Mucosa of descending colon (tissue), 3 donors: ENCODE results near the gene NUP62. TPM values are rescaled to one million over a fixed set of nuclear protein-coding genes. Genes with fewer than 3 reads are reported as not detected.
A peak's percentile ranks its signal among the peaks of the same experiment; 100 is the strongest.

ENCODE experiments used
- ATAC-seq: fragments of 200-7000 bp; cut with Tn5 transposase; one replicate; pipeline ENCODE4 v1.9.1; 2020; ENCODE audit warnings: mild to moderate bottlenecking, moderate library complexity
- DNase-seq, 3 donors: peaks; one replicate each; pipeline ENCODE4 v3.0.0-alpha.2; 2020
- H3K36me3 ChIP-seq: fragments of 200-600 bp; one replicate; pipeline ENCODE4 v1.8.0; 2021; ENCODE audit warnings: low read depth, mild to moderate bottlenecking
- H3K4me1 ChIP-seq: fragments of 200-600 bp; one replicate; pipeline ENCODE4 v1.8.0; 2021; ENCODE audit warnings: low read depth, mild to moderate bottlenecking
- H3K4me3 ChIP-seq: fragments of 200-600 bp; one replicate; pipeline ENCODE4 v1.8.0; 2021; ENCODE audit warnings: mild to moderate bottlenecking
- H3K9me3 ChIP-seq: fragments of 200-600 bp; one replicate; pipeline ENCODE4 v1.8.0; 2021; ENCODE audit warnings: mild to moderate bottlenecking
- intact Hi-C, 2 donors: fragments of 100-400 bp; cut with DNase I in 1 of 2; cut with micrococcal nuclease in 1 of 2; formaldehyde crosslinking; loops; one replicate each; pipeline versions ENCODE4 v1.11.0 to v1.11.1; 2022; cut with DNase I, micrococcal nuclease
- total RNA-seq, 3 donors: library from RNA; stranded (reverse); fragmentation: NEBNext Ultra II Directional in 2 of 3; extraction: Animal tissue kit (Norgen Biotek cat#: 25700) in 2 of 3; gene quantifications; one replicate each; pipeline versions ENCODE4 v1.2.1 to v1.2.4, GENCODE V29; 2021 to 2023
- TF ChIP-seq, protein P1 (sequence below): fragments of 200-600 bp; IDR thresholded peaks from one replicate; pipeline ENCODE4 v1.8.0; 2022; ENCODE audit warnings: antibody characterized with exemption, mild to moderate bottlenecking
- donor health status: DM: no; HTN: no; CAD: no; lungs with moderate emphysema.
- donor health status: DM: no; HTN: no; CAD: no.
- donor health status: DM: no; HTN: yes; CAD: no.

The NUP62 gene
- total RNA-seq, 3 donors from 2014 or later, result 34.1 to 41.0 (median 40.9) TPM

DNA sequence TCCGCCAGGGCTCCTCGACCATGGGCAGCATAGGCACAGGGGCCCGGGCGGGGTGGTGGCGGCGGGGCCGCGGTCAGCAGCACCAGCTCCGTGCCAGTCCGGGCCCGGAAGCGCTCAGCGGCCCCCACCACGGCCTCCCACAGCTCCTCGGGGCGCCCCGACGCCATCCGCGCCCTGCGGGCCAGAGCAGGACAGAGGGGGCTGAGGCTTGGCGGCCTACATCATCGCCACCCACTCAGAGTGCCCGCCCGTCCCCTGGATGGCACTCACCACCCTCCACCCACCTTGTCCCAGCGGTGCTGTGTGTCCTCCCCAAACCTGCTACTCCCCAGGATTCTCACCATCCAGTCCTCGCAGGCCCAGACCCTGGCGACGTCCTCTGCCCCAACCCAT is 56.2 kb downstream of the NUP62 start:
- TF ChIP-seq, protein P1, sequence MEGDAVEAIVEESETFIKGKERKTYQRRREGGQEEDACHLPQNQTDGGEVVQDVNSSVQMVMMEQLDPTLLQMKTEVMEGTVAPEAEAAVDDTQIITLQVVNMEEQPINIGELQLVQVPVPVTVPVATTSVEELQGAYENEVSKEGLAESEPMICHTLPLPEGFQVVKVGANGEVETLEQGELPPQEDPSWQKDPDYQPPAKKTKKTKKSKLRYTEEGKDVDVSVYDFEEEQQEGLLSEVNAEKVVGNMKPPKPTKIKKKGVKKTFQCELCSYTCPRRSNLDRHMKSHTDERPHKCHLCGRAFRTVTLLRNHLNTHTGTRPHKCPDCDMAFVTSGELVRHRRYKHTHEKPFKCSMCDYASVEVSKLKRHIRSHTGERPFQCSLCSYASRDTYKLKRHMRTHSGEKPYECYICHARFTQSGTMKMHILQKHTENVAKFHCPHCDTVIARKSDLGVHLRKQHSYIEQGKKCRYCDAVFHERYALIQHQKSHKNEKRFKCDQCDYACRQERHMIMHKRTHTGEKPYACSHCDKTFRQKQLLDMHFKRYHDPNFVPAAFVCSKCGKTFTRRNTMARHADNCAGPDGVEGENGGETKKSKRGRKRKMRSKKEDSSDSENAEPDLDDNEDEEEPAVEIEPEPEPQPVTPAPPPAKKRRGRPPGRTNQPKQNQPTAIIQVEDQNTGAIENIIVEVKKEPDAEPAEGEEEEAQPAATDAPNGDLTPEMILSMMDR, result no peak
- ATAC-seq, result no peak
- no peak for DNase-seq
- Histone ChIP-seq H3K4me1 (peaks cover 31% of the 10 kb centered on the region), H3K4me3 (no peak overlapping the region), H3K9me3 (no peaks in the 10 kb centered on the region), H3K36me3 (peaks cover 4% of the 10 kb centered on the region)
- intact Hi-C loops, result no loop called here

DNA sequence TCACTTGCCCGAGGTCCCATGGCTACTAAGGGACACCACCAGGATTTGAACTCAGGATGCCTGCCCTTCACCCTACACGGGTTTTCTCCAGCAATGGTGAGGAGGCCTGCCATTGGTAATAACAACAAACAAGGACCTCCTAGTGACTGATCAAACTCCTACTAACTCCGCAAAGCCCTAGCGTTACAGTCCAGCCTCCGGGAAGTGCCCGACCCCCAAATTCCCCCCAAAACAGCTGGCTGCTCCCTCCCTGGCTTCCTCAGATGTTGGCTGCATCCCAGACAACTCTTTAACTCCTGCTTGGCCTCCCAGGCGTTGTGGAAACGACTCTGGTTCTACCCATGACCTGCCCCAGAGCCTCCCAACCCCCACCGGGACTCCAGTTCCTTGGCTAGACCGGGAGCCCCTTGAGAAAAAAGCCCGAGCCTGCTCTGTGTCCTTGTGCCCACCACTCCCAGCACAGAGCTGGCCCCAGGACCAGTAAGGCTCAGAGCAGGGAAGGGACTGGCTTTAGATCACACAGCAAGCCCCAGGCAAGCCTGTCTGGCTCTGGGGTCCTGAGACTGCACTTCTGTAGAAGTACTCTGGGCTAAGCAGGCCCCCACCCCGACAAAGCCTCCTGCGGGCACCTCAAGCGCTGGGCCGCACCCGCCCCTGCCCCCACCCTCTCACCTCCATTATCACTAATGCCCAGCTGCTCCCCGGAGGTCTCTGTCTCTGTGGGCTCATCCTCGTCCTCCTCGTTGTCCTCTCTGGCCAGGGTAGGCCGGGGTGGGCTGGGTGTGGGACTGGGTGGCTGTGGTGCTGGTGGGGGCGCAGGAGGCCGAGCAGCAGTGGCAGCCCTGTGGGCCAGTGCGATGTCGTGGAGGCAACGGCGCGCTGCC is 56.8 kb downstream of the NUP62 start:
- Histone ChIP-seq H3K4me1 (peaks cover 31% of the 10 kb centered on the region), H3K9me3 (no peaks in the 10 kb centered on the region)
- intact Hi-C loops, result no loop called here

DNA sequence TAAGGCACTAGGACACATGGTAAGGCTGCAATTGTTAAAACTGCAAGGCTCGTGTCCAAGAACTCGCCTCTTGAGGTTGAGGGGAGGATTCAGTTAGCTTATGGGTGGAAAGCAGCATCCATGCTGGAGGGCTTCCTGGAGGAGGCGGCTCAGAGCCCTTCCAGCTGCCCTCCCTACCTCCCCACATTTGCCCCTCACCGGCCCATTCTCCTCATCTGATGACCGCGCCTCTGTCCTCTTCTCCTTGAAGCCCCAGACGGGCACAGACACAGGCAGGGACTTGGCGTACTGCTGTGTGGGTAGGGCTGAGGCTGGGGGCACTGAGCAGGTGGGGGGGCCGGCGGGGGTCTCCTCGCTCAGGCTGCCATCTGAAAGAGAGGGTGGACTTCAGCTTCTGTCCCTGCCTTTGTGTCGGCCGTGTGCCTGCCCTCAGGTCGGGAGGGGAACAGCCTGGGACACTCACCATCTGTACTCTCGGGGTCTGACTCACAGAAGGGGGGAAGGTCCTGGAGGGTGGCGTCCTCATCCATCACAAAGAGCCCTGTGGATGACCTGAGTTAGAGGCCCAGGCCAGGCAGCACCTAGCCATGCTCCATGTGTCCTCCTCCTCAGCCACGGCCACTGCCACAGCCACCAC is 57.8 kb downstream of the NUP62 start:
- Histone ChIP-seq H3K4me3 (no peak overlapping the region), H3K4me1 (peaks cover 35% of the 10 kb centered on the region), H3K36me3 (no peaks in the 10 kb centered on the region), H3K9me3 (no peaks in the 10 kb centered on the region)
- DNase-seq (no peak), ATAC-seq (no peak)
- TF ChIP-seq, protein P1, result no peak
- intact Hi-C loops, result no loop called here

More for the DNA sequence above, 56.8 kb downstream of the NUP62 start:
- DNase-seq, result no peak
- TF ChIP-seq, protein P1, result no peak
- Histone ChIP-seq H3K4me3 (no peak overlapping the region), H3K36me3 (peaks cover 4% of the 10 kb centered on the region)
- no peak for ATAC-seq

DNA sequence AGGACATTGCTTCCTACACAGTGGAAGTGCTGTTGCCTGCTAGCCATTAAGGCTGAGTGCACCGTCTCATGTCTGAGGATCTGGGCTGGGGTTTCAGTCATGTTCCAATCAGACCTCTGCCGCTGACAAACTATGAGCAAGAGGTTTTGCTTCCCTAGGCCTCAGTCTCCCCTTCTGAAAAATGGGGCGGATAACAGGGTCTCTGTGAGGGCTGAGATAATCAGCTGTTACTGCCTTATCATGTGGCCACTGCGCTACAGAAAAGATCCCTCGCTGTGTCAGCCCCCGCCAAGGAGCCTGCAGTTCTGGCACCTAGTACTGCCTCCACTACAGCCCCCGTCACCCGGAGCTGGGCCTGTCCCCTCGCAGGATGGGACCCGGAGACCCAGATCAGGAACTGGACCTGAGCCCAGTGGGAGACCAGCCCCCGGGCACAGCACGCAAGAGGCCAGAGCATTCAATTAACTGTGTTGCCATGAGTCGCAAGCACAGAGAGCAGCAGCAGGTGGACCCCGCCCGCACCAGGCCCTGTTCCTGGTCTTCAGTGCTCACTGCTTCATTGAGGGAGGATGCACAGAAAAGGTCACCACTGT is 58.9 kb downstream of the NUP62 start:
- peak in 2 of 3 donors; percentile 39 to 73 for DNase-seq
- peaks cover 41% of the 10 kb centered on the region for H3K4me1 ChIP-seq
- ATAC-seq, result no peak
- no peaks in the 10 kb centered on the region for H3K9me3 ChIP-seq
- intact Hi-C loops, result no loop called here
- H3K36me3 ChIP-seq, result no peaks in the 10 kb centered on the region
- peak overlapping the region; percentile 9 for H3K4me3 ChIP-seq
- TF ChIP-seq, protein P1, result no peak

DNA sequence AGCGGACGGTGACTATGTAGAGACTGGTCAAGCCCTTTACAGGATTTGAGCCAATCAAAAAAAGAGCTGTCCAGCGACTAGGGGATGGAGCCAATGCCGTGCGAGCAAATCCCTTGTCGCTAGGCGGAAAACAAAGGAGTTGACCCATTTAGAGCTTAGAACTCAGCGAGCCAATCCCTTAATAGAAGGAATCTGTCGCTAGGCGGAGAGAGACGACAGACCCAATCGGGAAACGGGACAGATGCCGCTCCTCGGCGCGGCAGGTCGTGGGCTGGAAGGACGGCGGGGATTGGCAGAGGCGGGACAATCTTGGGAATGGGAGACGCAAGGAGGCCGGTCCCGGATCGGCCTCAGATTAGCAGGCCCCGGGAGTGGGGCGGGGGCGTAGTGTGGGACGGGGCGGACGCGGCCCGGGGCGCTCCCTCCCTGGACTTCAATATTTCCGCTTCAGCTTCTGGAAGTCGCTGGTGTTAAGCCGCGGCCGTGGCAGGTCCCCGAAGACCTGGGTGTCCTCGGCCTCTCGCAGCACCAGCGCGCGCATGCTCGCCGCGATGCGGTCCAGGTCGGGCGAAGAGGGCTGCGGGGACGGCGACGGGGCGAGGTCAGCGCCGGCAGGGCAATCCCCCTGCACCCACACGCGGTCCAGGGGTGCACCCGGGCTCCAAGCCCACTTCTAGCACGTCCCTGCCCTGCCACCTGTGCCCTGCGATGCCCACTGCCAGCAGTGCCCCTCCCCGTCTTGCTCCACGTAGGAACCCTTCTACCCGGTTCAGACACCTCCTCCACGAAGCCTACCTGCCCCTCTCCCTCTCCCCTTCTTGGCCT is 59.6 kb downstream of the NUP62 start:
- H3K36me3 ChIP-seq, result no peaks in the 10 kb centered on the region
- H3K4me3 ChIP-seq, result peak overlapping the region; percentile 9
- intact Hi-C loops, result no loop called here
- DNase-seq (peak; percentile 96 to 98 (median 96)), ATAC-seq (peak; percentile 80)
- no peaks in the 10 kb centered on the region for H3K9me3 ChIP-seq
- TF ChIP-seq, protein P1, result peak; percentile 34
- H3K4me1 ChIP-seq, result peaks cover 39% of the 10 kb centered on the region
